CD4-positive, alpha-beta memory T cell (primary cell): Measurements from ENCODE around the gene RCN2. TPM values are rescaled to one million over a fixed set of nuclear protein-coding genes. Genes with fewer than 3 reads are reported as not detected.

Experiments
- CTCF ChIA-PET: fragments of 350-600 bp; sonication (Branson Sonifier 250); formaldehyde crosslinking; loops from one replicate; lab custom pipeline; 2021; ENCODE audit warnings: inconsistent platforms; ENCODE audit not compliant: partially characterized antibody; lab: Charles Lee
- POLR2A ChIA-PET: fragments of 350-600 bp; sonication (Branson Sonifier 250); formaldehyde crosslinking; loops from one replicate; lab custom pipeline; 2021; ENCODE audit not compliant: partially characterized antibody; lab: Charles Lee
- DNase-seq, 5 donors: peaks; one replicate each; pipeline versions ENCODE4 v3.0.0 to v3.0.0-alpha.2; 2020 to 2022; ENCODE audit warnings: mixed read lengths in 1 of 5
- H3K27ac ChIP-seq: one replicate; pipeline ENCODE4 v1.7.0; 2013; ENCODE audit warnings: low read depth, low read length
- H3K27me3 ChIP-seq: 2 replicates; pipeline ENCODE4 v1.7.0; 2013; ENCODE audit warnings: mild to moderate bottlenecking, low read length, moderate library complexity; ENCODE audit not compliant: insufficient read depth
- H3K36me3 ChIP-seq: 2 replicates; pipeline ENCODE4 v1.7.0; 2013; ENCODE audit warnings: mild to moderate bottlenecking, low read length, moderate library complexity; ENCODE audit not compliant: insufficient read depth
- H3K4me1 ChIP-seq: 2 replicates; pipeline ENCODE4 v1.7.0; 2013; ENCODE audit warnings: mild to moderate bottlenecking, low read length, moderate library complexity; ENCODE audit not compliant: insufficient read depth
- H3K4me3 ChIP-seq, 2 donors: one replicate each; pipeline ENCODE4 v1.7.0; 2013; ENCODE audit warnings: low read length in 2 of 2, mild to moderate bottlenecking in 1 of 2
- H3K9me3 ChIP-seq, 2 donors: one replicate each; pipeline ENCODE4 v1.7.0; 2013; ENCODE audit warnings: low read length in 2 of 2, control low read depth in 1 of 2; ENCODE audit not compliant: control insufficient read depth in 1 of 2
- H3K27ac Mint-ChIP-seq, 7 donors: one replicate each; pipeline ENCODE4 v1.8.0; 2020 to 2021; ENCODE audit warnings: mixed read lengths in 7 of 7, mild to moderate bottlenecking in 6 of 7, inconsistent platforms in 3 of 7, moderate library complexity in 3 of 7
- H3K27me3 Mint-ChIP-seq, 2 donors: one replicate each; pipeline ENCODE4 v1.8.0; 2020 to 2021; ENCODE audit warnings: mixed read lengths in 2 of 2
- H3K36me3 Mint-ChIP-seq, 2 donors: one replicate each; pipeline ENCODE4 v1.8.0; 2020 to 2021; ENCODE audit warnings: mixed read lengths in 2 of 2, inconsistent platforms in 1 of 2, mild to moderate bottlenecking in 1 of 2
- H3K4me1 Mint-ChIP-seq, 4 donors: one replicate each; pipeline ENCODE4 v1.8.0; 2020 to 2021; ENCODE audit warnings: mixed read lengths in 4 of 4, mild to moderate bottlenecking in 1 of 4
- H3K4me3 Mint-ChIP-seq, 8 donors: one replicate each; pipeline ENCODE4 v1.8.0; 2020 to 2021; ENCODE audit warnings: mixed read lengths in 8 of 8, mild to moderate bottlenecking in 7 of 8, moderate library complexity in 6 of 8, inconsistent platforms in 3 of 8
- H3K9me3 Mint-ChIP-seq, 8 donors: one replicate each; pipeline ENCODE4 v1.8.0; 2020 to 2021; ENCODE audit warnings: mixed read lengths in 8 of 8, mild to moderate bottlenecking in 5 of 8, inconsistent platforms in 3 of 8, moderate library complexity in 1 of 8
- intact Hi-C: fragments of 100-400 bp; cut with micrococcal nuclease; formaldehyde crosslinking; loops from one replicate; pipeline ENCODE4 v1.15.1; 2023
- polyA plus RNA-seq, 2 donors: library from polyadenylated mRNA; unstranded; fragments of 300-500 nt; fragmentation: Illumina TruSeq; gene quantifications; one replicate each; pipeline ENCODE4 v1.2.3, GENCODE V29; 2021
- total RNA-seq, 2 experiments: library from RNA; stranded (reverse); gene quantifications; one replicate each; pipeline ENCODE4 v1.2.3, GENCODE V29; 2021

Gene RCN2
- total and polyA plus RNA-seq, 4 experiments from 2014 or later: 28.4 to 46.5 (median 34.2) TPM

- Mint-ChIP-seq H3K4me3 (peak overlapping the region in 1 of 8 donors; percentile 8), H3K27me3 (no peaks in the 10 kb centered on the region), H3K9me3 (peaks cover 0 to 2% (median 0%) of the 10 kb centered on the region in 8 donors), H3K4me1 (peaks cover 35 to 84% (median 42%) of the 10 kb centered on the region in 4 donors), H3K36me3 (peaks cover 0 to 1% of the 10 kb centered on the region in 2 donors), H3K27ac (peak overlapping the region; percentile 34 to 97 (median 92))
- intact Hi-C loops: no loop called here
- Histone ChIP-seq H3K36me3 (no peaks in the 10 kb centered on the region), H3K4me1 (peaks cover 47% of the 10 kb centered on the region), H3K27ac (no peak overlapping the region), H3K27me3 (no peaks in the 10 kb centered on the region), H3K9me3 (no peaks in the 10 kb centered on the region), H3K4me3 (no peak overlapping the region)
- ChIA-PET POLR2A (interaction anchor here (1.1 kb wide), 1 partner anchor 11 kb away, joined by 3 read pairs; no protein-coding TSS in a partner anchor), CTCF (interaction anchor here (1.5 kb wide), 1 partner anchor 30 kb away, joined by 5 read pairs; no protein-coding TSS in a partner anchor)
- DNase-seq: no peak
These were observed 60.4 kb downstream of the RCN2 start for GRCh38 chr15:76991741-76992645.

- peak overlapping the region; percentile 79 for H3K27ac ChIP-seq
- peak overlapping the region; percentile 92 to 97 (median 96) for H3K27ac Mint-ChIP-seq
- H3K4me1 ChIP-seq: peaks cover 47% of the 10 kb centered on the region
- H3K4me1 Mint-ChIP-seq: peaks cover 40 to 88% (median 46%) of the 10 kb centered on the region in 4 donors
- H3K4me3 Mint-ChIP-seq: peak overlapping the region; percentile 94 to 97 (median 96)
- no peaks in the 10 kb centered on the region for H3K27me3 Mint-ChIP-seq
- H3K9me3 Mint-ChIP-seq: peaks cover 0 to 2% (median 0%) of the 10 kb centered on the region in 8 donors
- DNase-seq: no peak
- CTCF ChIA-PET: interaction anchor here (0.8 to 6.6 kb wide), 5 partner anchors 18 to 550 kb away, joined by 4 to 69 read pairs (median 6); no protein-coding TSS in a partner anchor
- H3K27me3 ChIP-seq: no peaks in the 10 kb centered on the region
- POLR2A ChIA-PET: interaction anchor here (0.6 to 9.4 kb wide), 8 partner anchors 12 to 89 kb away, joined by 3 to 472 read pairs (median 14); partner anchors contain the start of genes RCN2 and SCAPER
- H3K36me3 ChIP-seq: no peaks in the 10 kb centered on the region
- intact Hi-C loops: no loop called here
- H3K36me3 Mint-ChIP-seq: peaks cover 0 to 9% of the 10 kb centered on the region in 2 donors
- H3K4me3 ChIP-seq: no peak overlapping the region
- H3K9me3 ChIP-seq: no peaks in the 10 kb centered on the region
These were observed 61.7 kb downstream of the RCN2 start for GRCh38 chr15:76993114-76993725.

GRCh38 chr15:76994001-76994400 lies 62.5 kb downstream of the RCN2 start:
- Histone ChIP-seq H3K36me3 (no peaks in the 10 kb centered on the region), H3K4me1 (peaks cover 47% of the 10 kb centered on the region), H3K27ac (peak overlapping the region; percentile 79), H3K9me3 (no peaks in the 10 kb centered on the region), H3K4me3 (peak overlapping the region in 1 of 2 donors; percentile 94), H3K27me3 (no peaks in the 10 kb centered on the region)
- intact Hi-C loops: loop anchor here (2.0 kb wide), 1 partner anchor 77 kb away; the partner anchor contains the start of gene TSPAN3
- Mint-ChIP-seq H3K4me3 (peak overlapping the region; percentile 94 to 97 (median 96)), H3K27me3 (no peaks in the 10 kb centered on the region), H3K27ac (peak overlapping the region; percentile 92 to 97 (median 96)), H3K9me3 (peaks cover 0 to 2% (median 0%) of the 10 kb centered on the region in 8 donors), H3K4me1 (peaks cover 40 to 88% (median 46%) of the 10 kb centered on the region in 4 donors), H3K36me3 (peaks cover 4 to 16% of the 10 kb centered on the region in 2 donors)
- POLR2A ChIA-PET: interaction anchor here (0.6 to 9.4 kb wide), 11 partner anchors 11 to 649 kb away, joined by 3 to 472 read pairs (median 10); partner anchors contain the start of genes HMG20A, RCN2 and SCAPER
- peak; percentile 35 to 85 (median 40) for DNase-seq
- CTCF ChIA-PET: interaction anchor here (0.8 to 6.6 kb wide), 6 partner anchors 11 to 550 kb away, joined by 4 to 69 read pairs (median 6); no protein-coding TSS in a partner anchor

- H3K27ac ChIP-seq: peak overlapping the region; percentile 79
- H3K9me3 ChIP-seq: no peaks in the 10 kb centered on the region
- H3K4me3 ChIP-seq: peak overlapping the region in 1 of 2 donors; percentile 94
- Mint-ChIP-seq H3K27ac (peak overlapping the region; percentile 92 to 97 (median 96)), H3K27me3 (no peaks in the 10 kb centered on the region), H3K4me1 (peaks cover 40 to 89% (median 47%) of the 10 kb centered on the region in 4 donors), H3K4me3 (peak overlapping the region; percentile 94 to 97 (median 96)), H3K36me3 (peaks cover 4 to 21% of the 10 kb centered on the region in 2 donors), H3K9me3 (peaks cover 0 to 2% (median 0%) of the 10 kb centered on the region in 8 donors)
- POLR2A ChIA-PET: interaction anchor here (0.9 to 9.4 kb wide), 16 partner anchors 7 to 650 kb away, joined by 3 to 472 read pairs (median 10); partner anchors contain the start of genes HMG20A, RCN2 and SCAPER
- peak in 1 of 5 donors; percentile 19 for DNase-seq
- peaks cover 2% of the 10 kb centered on the region for H3K36me3 ChIP-seq
- CTCF ChIA-PET: interaction anchor here (1.2 to 6.6 kb wide), 9 partner anchors 10 to 64 kb away, joined by 3 to 69 read pairs (median 5); no protein-coding TSS in a partner anchor
- peaks cover 49% of the 10 kb centered on the region for H3K4me1 ChIP-seq
- intact Hi-C loops: loop anchor here (2.0 kb wide), 1 partner anchor 76 kb away; the partner anchor contains the start of gene TSPAN3
- no peaks in the 10 kb centered on the region for H3K27me3 ChIP-seq
These were observed 62.9 kb downstream of the RCN2 start for GRCh38 chr15:76994496-76994895.

GRCh38 chr15:76994971-76995945 lies 63.7 kb downstream of the RCN2 start, which contains the start of gene PSTPIP1:
Gene PSTPIP1 (plus strand): TSS chr15:76995126. CDS start chr15:76995574, 448 bp downstream.
- ChIA-PET CTCF (interaction anchor here (0.9 to 6.6 kb wide), 11 partner anchors 10 to 128 kb away, joined by 3 to 69 read pairs (median 5); partner anchors contain the start of gene RCN2), POLR2A (interaction anchor here (0.7 to 9.4 kb wide), 28 partner anchors 8 to 684 kb away, joined by 3 to 472 read pairs (median 4); partner anchors contain the start of genes ETFA, HMG20A, RCN2 and SCAPER)
- H3K27ac Mint-ChIP-seq: peak within 1 kb of the TSS; percentile 92 to 97 (median 96)
- peak within 1 kb of the TSS; percentile 94 to 97 (median 96) for H3K4me3 Mint-ChIP-seq
- no peaks in the 10 kb centered on the region for H3K27me3 Mint-ChIP-seq
- H3K4me3 ChIP-seq: peak within 1 kb of the TSS; percentile 94 to 96
- H3K36me3 Mint-ChIP-seq: peaks cover 4 to 27% of the 10 kb centered on the region in 2 donors
- no peaks in the 10 kb centered on the region for H3K9me3 ChIP-seq
- peak; percentile 65 to 76 (median 74) for DNase-seq
- H3K27me3 ChIP-seq: no peaks in the 10 kb centered on the region
- peaks cover 38 to 92% (median 52%) of the 10 kb centered on the region in 4 donors for H3K4me1 Mint-ChIP-seq
- peaks cover 9% of the 10 kb centered on the region for H3K36me3 ChIP-seq
- intact Hi-C loops: loop anchor here (1.0 to 2.0 kb wide), 5 partner anchors 8 to 76 kb away; partner anchors contain the start of genes RCN2 and TSPAN3
- peak within 1 kb of the TSS; percentile 79 for H3K27ac ChIP-seq
- peaks cover 0 to 2% (median 0%) of the 10 kb centered on the region in 8 donors for H3K9me3 Mint-ChIP-seq
- peaks cover 56% of the 10 kb centered on the region for H3K4me1 ChIP-seq
